Esophagus squamous epithelium (tissue), 5 donors: Measurements from ENCODE around the gene TEX19. TPM values are rescaled to one million over a fixed set of nuclear protein-coding genes. Genes with fewer than 3 reads are reported as not detected.

Source experiments
- DNase-seq: peaks from one replicate; lab custom pipeline; 2025; lab: John Stamatoyannopoulos, UW
- H3K27ac ChIP-seq, 4 donors: fragments of 200-600 bp; sonication (generic); one replicate each; pipeline ENCODE4 v1.5.1; 2016 to 2019; ENCODE audit warnings: mild to moderate bottlenecking in 1 of 4
- H3K27me3 ChIP-seq, 4 donors: fragments of 200-600 bp; sonication (generic); 1 replicate in 3 of 4; 2 replicates in 1 of 4; pipeline versions ENCODE4 v1.5.1 to v1.6.0; 2017 to 2021; ENCODE audit warnings: antibody characterized with exemption in 1 of 4
- H3K36me3 ChIP-seq, 3 donors: fragments of 200-600 bp; sonication (generic); one replicate each; pipeline ENCODE4 v1.5.1; 2016 to 2019
- H3K4me1 ChIP-seq, 3 donors: fragments of 200-600 bp; sonication (generic); one replicate each; pipeline ENCODE4 v1.5.1; 2017 to 2019
- H3K4me3 ChIP-seq, 4 donors: fragments of 200-600 bp; sonication (generic); 1 replicate in 3 of 4; 2 replicates in 1 of 4; pipeline ENCODE4 v1.5.1; 2016 to 2019; ENCODE audit warnings: mild to moderate bottlenecking in 2 of 4, moderate library complexity in 1 of 4
- H3K9me3 ChIP-seq, 3 donors: fragments of 200-600 bp; sonication (generic); one replicate each; pipeline ENCODE4 v1.5.1; 2016 to 2019
- CTCF ChIP-seq, 6 experiments: fragments of 450-650 bp in 4 of 6; fragments of 200-600 bp in 2 of 6; sonication (generic) in 2 of 6; IDR thresholded peaks; one replicate each; pipeline ENCODE4 v1.5.1; 2016 to 2019; ENCODE audit warnings: antibody characterized with exemption in 6 of 6, mild to moderate bottlenecking in 4 of 6, moderate library complexity in 4 of 6
- POLR2A ChIP-seq, 4 donors: fragments of 450-650 bp; IDR thresholded peaks; one replicate each; pipeline ENCODE4 v1.6.1; 2017; ENCODE audit warnings: antibody characterized with exemption in 4 of 4, mild to moderate bottlenecking in 4 of 4, moderate library complexity in 3 of 4
- WGBS, 2 donors: methylation state at CpG; one replicate each; pipeline ENCODE4 v1.1.5; 2018; 5-methylcytosine and 5-hydroxymethylcytosine counted together
- intact Hi-C: fragments of 100-400 bp; cut with DNase I; formaldehyde crosslinking; loops from one replicate; pipeline ENCODE4 v1.15.0; 2022
- total RNA-seq, 4 donors: library from RNA; depleted of rRNA; stranded (reverse); fragments of >200 nt; gene quantifications; one replicate each; pipeline ENCODE4 v1.1.0, GENCODE V29; 2016
- donor health status: DM: yes; HTN: yes; CAD: no.

TEX19 gene
- total RNA-seq, 4 donors from 2014 or later: not detected

- WGBS, 2 donors: 8 to 20% methylated on average over 1 to 7 of the region's 26 CpGs
These were observed 26.7 kb downstream of the TEX19 start for GRCh38 chr17:82385559-82386254.

GRCh38 chr17:82386255-82386831 is 27.3 kb downstream of the TEX19 start:
- intact Hi-C loops: no loop called here
- DNase-seq: no peak

More at GRCh38 chr17:82385559-82386254, 26.7 kb downstream of the TEX19 start:
- no peaks in the 10 kb centered on the region for H3K36me3 ChIP-seq
- H3K9me3 ChIP-seq: no peaks in the 10 kb centered on the region
- peaks cover 0 to 78% (median 5%) of the 10 kb centered on the region in 4 donors for H3K27me3 ChIP-seq
- peaks cover 10 to 50% (median 26%) of the 10 kb centered on the region in 3 donors for H3K4me1 ChIP-seq
- peak overlapping the region in 2 of 4 donors; percentile 9 to 29 for H3K27ac ChIP-seq
- DNase-seq: no peak
- TF ChIP-seq POLR2A (IDR thresholded peaks at IDR 0.05) (no peak), CTCF (IDR thresholded peaks at IDR 0.05) (no peak)
- H3K4me3 ChIP-seq: no peak overlapping the region
- intact Hi-C loops: no loop called here

GRCh38 chr17:82386881-82387704 is 28.0 kb downstream of the TEX19 start:
- TF ChIP-seq CTCF (IDR thresholded peaks at IDR 0.05) (no peak), POLR2A (IDR thresholded peaks at IDR 0.05) (no peak)
- H3K27ac ChIP-seq: no peak overlapping the region
- peaks cover 0 to 66% (median 5%) of the 10 kb centered on the region in 4 donors for H3K27me3 ChIP-seq
- peaks cover 0 to 12% (median 0%) of the 10 kb centered on the region in 3 donors for H3K36me3 ChIP-seq
- H3K4me1 ChIP-seq: peaks cover 10 to 41% (median 26%) of the 10 kb centered on the region in 3 donors
- 39% methylated on average over 18 to 19 of the region's 38 CpGs for WGBS, 2 donors
- DNase-seq: no peak
- H3K9me3 ChIP-seq: no peaks in the 10 kb centered on the region
- H3K4me3 ChIP-seq: no peak overlapping the region
- intact Hi-C loops: no loop called here

More at GRCh38 chr17:82386255-82386831, 27.3 kb downstream of the TEX19 start:
- Histone ChIP-seq H3K27ac (no peak overlapping the region), H3K36me3 (peaks cover 0 to 4% (median 0%) of the 10 kb centered on the region in 3 donors), H3K4me3 (no peak overlapping the region), H3K27me3 (peaks cover 0 to 72% (median 5%) of the 10 kb centered on the region in 4 donors), H3K4me1 (peaks cover 10 to 44% (median 26%) of the 10 kb centered on the region in 3 donors), H3K9me3 (no peaks in the 10 kb centered on the region)
- WGBS, 2 donors: 4% methylated on average over 4 of the region's 17 CpGs; no CpG with 5 or more reads in 1 of the 2 donors
- TF ChIP-seq CTCF (IDR thresholded peaks at IDR 0.05) (no peak), POLR2A (IDR thresholded peaks at IDR 0.05) (no peak)

- Histone ChIP-seq H3K36me3 (peaks cover 0 to 18% (median 0%) of the 10 kb centered on the region in 3 donors), H3K27me3 (peaks cover 0 to 60% (median 5%) of the 10 kb centered on the region in 4 donors), H3K27ac (no peak overlapping the region), H3K4me3 (no peak overlapping the region), H3K9me3 (no peaks in the 10 kb centered on the region), H3K4me1 (peaks cover 10 to 41% (median 26%) of the 10 kb centered on the region in 3 donors)
- 65 to 67% methylated on average over 2 to 3 of the region's 3 CpGs for WGBS, 2 donors
- TF ChIP-seq POLR2A (IDR thresholded peaks at IDR 0.05): no peak
- TF ChIP-seq CTCF (IDR thresholded peaks at IDR 0.05): no peak
- no peak for DNase-seq
- intact Hi-C loops: no loop called here
These were observed 28.7 kb downstream of the TEX19 start for GRCh38 chr17:82387705-82388106.
